GDM1 (cell line): ENCODE measurements around the gene SOCS4.

ENCODE experiments used
- DNase-seq: peaks from one replicate; lab custom pipeline; 2025; lab: John Stamatoyannopoulos, UW

SOCS4 gene

DNA sequence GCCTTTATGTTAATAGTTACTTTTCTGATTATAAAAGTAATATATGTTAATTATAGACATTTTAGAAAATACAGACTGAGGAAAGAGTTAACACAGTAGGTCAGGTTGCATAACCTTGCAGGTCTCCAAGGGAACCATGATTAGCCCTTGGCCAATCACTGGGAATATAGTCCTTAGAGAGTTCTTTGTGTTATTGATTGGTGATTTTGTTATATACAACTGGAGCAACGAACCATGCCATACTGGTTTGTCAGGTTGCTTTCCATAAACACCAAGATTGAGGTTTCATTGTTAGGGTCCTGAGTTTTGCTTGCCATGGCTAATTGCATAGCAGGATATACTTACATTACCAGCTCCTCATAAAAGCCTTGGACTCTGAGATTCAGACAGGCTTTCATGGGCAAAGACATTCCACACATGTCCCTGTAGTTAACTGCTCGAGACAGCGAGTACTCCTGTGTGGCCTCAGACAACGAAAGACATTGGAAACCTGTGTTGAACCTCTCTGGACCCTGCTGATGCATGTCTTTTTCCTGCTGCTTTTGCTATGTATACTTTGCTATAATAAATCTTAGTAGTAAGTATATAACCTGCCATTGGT, 58.1 kb downstream of the SOCS4 start:
- no peak for DNase-seq

DNA sequence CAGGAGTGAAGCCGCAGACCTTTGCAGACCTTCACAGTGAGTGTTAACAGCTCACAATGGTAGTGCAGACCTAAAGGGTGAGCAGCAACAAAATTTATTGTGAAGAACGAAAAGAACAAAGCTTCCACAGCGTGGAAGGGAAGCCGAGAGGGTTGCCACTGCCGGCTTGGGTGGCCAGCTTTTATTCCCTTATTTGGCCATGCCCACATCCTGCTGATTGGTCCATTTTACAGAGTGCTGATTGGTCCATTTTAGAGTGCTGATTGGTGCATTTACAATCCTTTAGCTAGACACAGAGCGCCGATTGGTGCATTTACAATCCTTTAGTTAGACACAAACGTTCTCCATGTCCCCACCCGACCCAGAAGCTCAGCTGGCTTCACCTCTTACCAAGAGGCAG, 59.9 kb downstream of the SOCS4 start:
- no peak for DNase-seq

DNA sequence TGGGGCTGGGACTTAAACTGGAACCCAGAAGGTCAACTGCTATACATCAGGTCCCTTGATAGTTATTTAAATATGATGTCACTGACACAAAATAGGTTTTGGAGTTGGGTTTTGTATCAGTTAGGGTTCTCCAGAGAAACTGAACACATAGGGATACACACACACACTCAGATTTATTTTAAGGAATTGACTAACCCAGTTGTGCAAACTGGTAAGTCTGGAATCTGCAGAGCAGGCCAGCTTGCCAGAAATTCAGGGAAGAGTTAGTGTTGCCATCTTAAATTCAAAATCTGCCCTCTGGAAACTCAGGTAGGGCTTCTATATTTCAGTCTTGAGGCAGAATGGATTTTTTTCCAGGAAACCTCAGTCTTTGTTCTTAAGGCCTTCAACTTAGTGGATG, 61.3 kb downstream of the SOCS4 start:
- no peak for DNase-seq

DNA sequence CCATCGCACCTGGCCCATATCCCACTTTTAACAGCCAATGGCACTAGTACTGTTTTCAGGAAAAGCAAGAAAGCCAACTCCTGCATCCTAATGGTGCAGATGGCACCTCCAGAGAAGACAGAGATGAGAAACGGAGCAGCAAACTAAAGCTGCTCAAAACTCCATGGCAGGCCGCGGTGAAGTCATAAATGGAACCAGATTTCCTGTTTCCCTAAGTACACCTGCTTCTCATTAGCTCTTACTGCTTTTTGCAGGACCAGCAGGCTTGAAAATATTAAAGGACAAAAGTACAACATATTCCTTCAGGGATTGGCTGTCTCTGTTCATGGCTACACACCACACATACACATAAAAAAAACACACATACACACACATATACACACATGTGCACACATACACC, 65.3 kb downstream of the SOCS4 start:
- DNase-seq = no peak

DNA sequence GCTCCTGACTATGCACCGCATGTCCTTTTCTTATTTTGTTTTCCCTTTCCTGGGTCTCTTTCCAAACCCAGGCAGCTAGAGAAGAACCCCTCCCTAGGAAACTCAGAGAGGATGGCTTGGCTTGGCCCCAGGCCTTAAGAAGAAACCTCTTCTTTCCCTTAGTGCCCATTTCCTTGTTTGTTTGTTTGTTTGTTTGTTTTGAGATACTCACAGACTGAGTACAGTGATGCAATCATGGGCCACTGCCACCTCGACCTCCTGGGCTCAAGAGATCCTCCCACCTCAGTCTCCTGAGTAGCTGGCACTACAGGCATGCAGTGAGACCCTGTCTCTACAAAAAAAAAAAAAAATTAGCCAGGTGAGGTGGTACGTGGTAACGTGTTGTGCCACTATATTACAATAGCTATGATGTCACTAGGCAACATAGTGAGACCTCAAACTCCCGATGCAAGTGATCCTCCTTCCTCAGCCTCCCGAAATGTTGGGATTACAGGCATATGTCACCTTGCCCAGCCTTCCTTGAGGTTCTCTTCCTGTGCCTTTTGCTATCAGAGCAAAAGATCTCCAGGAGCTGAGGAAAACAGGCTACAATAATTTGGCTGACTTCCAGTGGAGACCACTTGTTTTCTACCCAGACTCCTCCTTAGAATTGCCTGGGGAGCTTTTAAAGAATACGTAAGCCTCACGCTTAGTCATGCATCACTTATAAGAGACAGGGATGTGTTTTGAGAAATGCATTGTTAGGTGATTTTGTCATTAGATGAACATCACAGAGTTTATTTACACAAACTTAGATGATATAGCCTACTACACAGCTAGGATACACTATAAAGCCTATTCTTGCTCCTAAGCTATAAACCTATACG, 67.5 kb downstream of the SOCS4 start:
- DNase-seq = no peak

DNA sequence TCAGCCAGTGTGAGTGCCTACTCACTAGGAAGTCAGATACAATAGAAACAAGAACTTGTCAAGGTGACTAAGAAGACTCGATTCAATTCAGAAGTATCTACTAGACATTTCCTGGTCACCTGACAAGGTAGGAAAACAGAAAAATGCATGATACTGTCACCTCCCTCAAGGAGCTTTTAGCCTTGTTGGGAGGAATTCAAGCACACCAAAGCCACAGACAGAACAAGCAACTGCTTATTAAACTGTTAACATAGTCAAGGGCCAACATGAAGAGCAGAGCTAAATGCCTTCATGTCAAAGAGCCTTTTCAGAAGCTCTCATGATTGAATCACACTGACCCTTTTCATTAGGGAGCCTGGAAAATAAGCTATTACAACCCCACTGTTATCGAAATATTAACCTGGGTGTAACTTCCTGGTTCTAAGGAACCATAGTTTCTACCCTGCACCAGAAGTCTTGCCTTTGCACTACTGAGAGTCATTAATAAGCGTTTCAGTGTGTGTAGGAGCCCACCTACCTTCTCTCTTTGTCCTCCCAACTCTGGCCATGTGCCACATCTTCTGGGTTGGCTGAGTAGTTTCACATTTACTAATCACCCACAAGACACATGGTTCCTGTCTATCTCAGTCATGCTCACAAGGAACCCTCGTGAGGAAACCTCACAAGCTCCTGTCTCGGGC, 71.0 kb downstream of the SOCS4 start:
- no peak for DNase-seq

DNA sequence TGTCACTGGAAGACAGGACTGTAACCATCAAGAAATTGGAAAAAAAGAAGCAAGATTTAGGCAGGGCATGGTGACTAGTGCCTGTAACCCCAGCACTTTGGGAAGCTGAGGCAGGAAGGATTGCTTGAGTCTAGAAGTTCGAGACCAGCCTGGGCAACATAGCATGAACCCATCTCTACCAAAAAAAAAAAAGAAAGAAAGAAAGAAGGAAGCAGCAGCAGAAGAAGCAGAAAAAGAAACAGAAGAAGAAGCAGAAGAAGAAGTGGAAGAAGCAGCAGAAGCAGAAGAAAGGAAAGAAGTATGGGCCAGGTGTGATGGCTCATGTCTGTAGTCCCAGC, 71.5 kb downstream of the SOCS4 start:
- no peak for DNase-seq
